H1 (cell line): ENCODE measurements around the gene IGF1. TPM values are rescaled to one million over a fixed set of nuclear protein-coding genes. Genes with fewer than 3 reads are reported as not detected.

Experiments used
- CTCF ChIA-PET: fragments of 300-600 bp; sonication (Branson Sonifier 250); formaldehyde crosslinking; loops from one replicate; lab custom pipeline; 2021; ENCODE audit not compliant: partially characterized antibody; lab: Charles Lee
- POLR2A ChIA-PET: fragments of 300-600 bp; sonication (Branson Sonifier 250); formaldehyde crosslinking; loops from one replicate; lab custom pipeline; 2021; ENCODE audit warnings: inconsistent platforms; ENCODE audit not compliant: partially characterized antibody; lab: Charles Lee
- DNase-seq, 2 experiments: peaks; one replicate each; pipeline versions ENCODE4 v3.0.0 to v3.0.0-alpha.2; 2010 to 2022; ENCODE audit warnings: low spot score in 2 of 2, low read depth in 1 of 2, mixed read lengths in 1 of 2
- FAIRE-seq: peaks from 2 replicates; lab custom pipeline; 2011; peaks lifted over from hg19 to GRCh38; lab: Jason Lieb, UNC
- H2AFZ ChIP-seq: 2 replicates; pipeline ENCODE4 v1.8.1; 2012; ENCODE audit warnings: low read length, inconsistent platforms
- H2AK5ac ChIP-seq: 2 replicates; pipeline ENCODE4 v1.6.1; 2013; ENCODE audit warnings: low read depth, low read length
- H2BK120ac ChIP-seq: replicated peaks from 2 replicates; pipeline ENCODE3; 2013; ENCODE audit warnings: low read depth, low read length, inconsistent platforms
- H2BK12ac ChIP-seq: 2 replicates; pipeline ENCODE4 v1.6.1; 2013; ENCODE audit warnings: low read depth, low read length
- H2BK15ac ChIP-seq: 2 replicates; pipeline ENCODE4 v1.6.1; 2013; ENCODE audit warnings: low read length
- H2BK20ac ChIP-seq: 2 replicates; pipeline ENCODE4 v1.6.1; 2013; ENCODE audit warnings: low read length
- H2BK5ac ChIP-seq: 2 replicates; pipeline ENCODE4 v1.6.1; 2013; ENCODE audit warnings: low read depth, low read length
- H3K14ac ChIP-seq: 2 replicates; pipeline ENCODE4 v1.6.1; 2013; ENCODE audit warnings: inconsistent platforms; ENCODE audit not compliant: insufficient read length
- H3K18ac ChIP-seq: 2 replicates; pipeline ENCODE4 v1.6.1; 2013; ENCODE audit warnings: low read length; ENCODE audit errors: extremely low read depth
- H3K23ac ChIP-seq: 2 replicates; pipeline ENCODE4 v1.6.1; 2013; ENCODE audit warnings: inconsistent platforms; ENCODE audit not compliant: insufficient read length
- H3K23me2 ChIP-seq: 2 replicates; pipeline ENCODE4 v1.6.1; 2013; ENCODE audit warnings: low read depth, low read length
- H3K27ac ChIP-seq: 2 replicates; pipeline ENCODE4 v1.6.1; 2011; ENCODE audit warnings: low read depth, low read length, inconsistent platforms
- H3K27me3 ChIP-seq, 4 experiments: replicated peaks in 1 of 4; 1 replicate in 1 of 4; 2 replicates in 3 of 4; pipeline versions ENCODE4 v1.6.1 to v1.8.1; 2011 to 2013; ENCODE audit warnings: low read length in 3 of 4, mild to moderate bottlenecking in 3 of 4, inconsistent platforms in 2 of 4, mixed read lengths in 2 of 4, moderate library complexity in 1 of 4; ENCODE audit not compliant: control insufficient read depth in 3 of 4, insufficient read depth in 3 of 4; ENCODE audit errors: extremely low read depth in 1 of 4
- H3K36me3 ChIP-seq, 4 experiments: 2 replicates each; pipeline versions ENCODE4 v1.6.1 to v1.8.1; 2011 to 2013; ENCODE audit warnings: mild to moderate bottlenecking in 4 of 4, low read length in 3 of 4, moderate library complexity in 2 of 4, control low read depth in 1 of 4, inconsistent platforms in 1 of 4; ENCODE audit not compliant: insufficient read depth in 4 of 4, control insufficient read depth in 2 of 4
- H3K4ac ChIP-seq: replicated peaks from 2 replicates; pipeline ENCODE3; 2013; ENCODE audit warnings: low read length, low read depth, mixed read lengths, inconsistent platforms; ENCODE audit not compliant: insufficient read length
- H3K4me1 ChIP-seq, 4 experiments: replicated peaks in 1 of 4; 1 replicate in 1 of 4; 2 replicates in 3 of 4; pipeline versions ENCODE4 v1.6.1 to v1.8.1; 2011 to 2013; ENCODE audit warnings: low read length in 3 of 4, inconsistent platforms in 2 of 4, mixed read lengths in 1 of 4; ENCODE audit not compliant: insufficient read depth in 4 of 4, control insufficient read depth in 3 of 4
- H3K4me2 ChIP-seq, 2 experiments: 2 replicates each; pipeline versions ENCODE4 v1.6.1 to v1.8.1; 2011 to 2013; ENCODE audit warnings: low read depth in 2 of 2, low read length in 2 of 2, control low read depth in 1 of 2, inconsistent platforms in 1 of 2, mild to moderate bottlenecking in 1 of 2; ENCODE audit not compliant: insufficient read depth in 1 of 2
- H3K4me3 ChIP-seq, 4 experiments: fragments of 200-600, 300-600 bp in 1 of 4; sonication (generic), shearing (Covaris generic), sonication (Bioruptor Twin) in 1 of 4; 2 replicates each; pipeline versions ENCODE4 v1.5.1 to v1.8.1; 2011 to 2016; ENCODE audit warnings: low read length in 4 of 4, low read depth in 3 of 4, control low read depth in 2 of 4, inconsistent platforms in 2 of 4, mild to moderate bottlenecking in 2 of 4, mixed read lengths in 1 of 4, moderate library complexity in 1 of 4; ENCODE audit not compliant: insufficient read depth in 2 of 4; ENCODE audit errors: extremely low read depth in 1 of 4
- H3K56ac ChIP-seq: replicated peaks from 2 replicates; pipeline ENCODE3; 2013; ENCODE audit warnings: low read depth, mild to moderate bottlenecking, mixed read lengths, low read length, inconsistent platforms; ENCODE audit not compliant: insufficient read length
- H3K79me1 ChIP-seq: 2 replicates; pipeline ENCODE4 v1.6.1; 2013; ENCODE audit warnings: low read depth, low read length, control low read depth
- H3K79me2 ChIP-seq, 2 experiments: 2 replicates each; pipeline versions ENCODE4 v1.6.1 to v1.8.1; 2012 to 2013; ENCODE audit warnings: low read length in 2 of 2, mild to moderate bottlenecking in 2 of 2, inconsistent platforms in 1 of 2; ENCODE audit not compliant: insufficient read depth in 2 of 2, control insufficient read depth in 1 of 2
- H3K9ac ChIP-seq, 4 experiments: replicated peaks in 1 of 4; 1 replicate in 1 of 4; 2 replicates in 3 of 4; pipeline versions ENCODE4 v1.6.1 to v1.8.1; 2011 to 2013; ENCODE audit warnings: low read depth in 3 of 4, low read length in 3 of 4, control low read depth in 2 of 4, mild to moderate bottlenecking in 2 of 4, moderate library complexity in 2 of 4, inconsistent platforms in 1 of 4; ENCODE audit errors: extremely low read depth in 1 of 4
- H3K9me3 ChIP-seq, 2 experiments: 2 replicates each; pipeline versions ENCODE4 v1.6.1 to v1.8.1; 2012 to 2013; ENCODE audit warnings: mild to moderate bottlenecking in 2 of 2, moderate library complexity in 2 of 2, control low read depth in 1 of 2, inconsistent platforms in 1 of 2, low read depth in 1 of 2, low read length in 1 of 2, mixed read lengths in 1 of 2; ENCODE audit not compliant: insufficient read depth in 2 of 2
- H4K20me1 ChIP-seq, 2 experiments: replicated peaks in 1 of 2; 2 replicates each; pipeline versions ENCODE3 to v1.8.1; 2011 to 2013; ENCODE audit warnings: inconsistent platforms in 2 of 2, low read length in 2 of 2, mild to moderate bottlenecking in 1 of 2; ENCODE audit not compliant: insufficient read depth in 2 of 2, control insufficient read depth in 1 of 2
- H4K5ac ChIP-seq: 2 replicates; pipeline ENCODE4 v1.6.1; 2013; ENCODE audit warnings: low read length, low read depth, mixed read lengths, inconsistent platforms; ENCODE audit not compliant: insufficient read length
- H4K8ac ChIP-seq: 2 replicates; pipeline ENCODE4 v1.8.0; 2013; ENCODE audit warnings: mild to moderate bottlenecking, moderate library complexity, low read length, inconsistent platforms; ENCODE audit not compliant: insufficient read depth; ENCODE audit errors: extremely low read depth
- H4K91ac ChIP-seq: replicated peaks from 2 replicates; pipeline ENCODE3; 2013; ENCODE audit warnings: low read length, mixed read lengths, inconsistent platforms; ENCODE audit not compliant: insufficient read length
- CBX8 ChIP-seq: fragments of 300-800, 300-1000 bp; sonication (generic); IDR thresholded peaks from 2 replicates; pipeline ENCODE4 v1.7.1; 2016; ENCODE audit warnings: low read depth, low read length, borderline replicate concordance
- CEBPB ChIP-seq: IDR thresholded peaks from 2 replicates; pipeline ENCODE4 v1.6.1; 2012; ENCODE audit warnings: low read depth, low read length
- CHD2 ChIP-seq: IDR thresholded peaks from 2 replicates; pipeline ENCODE4 v1.6.1; 2012; ENCODE audit warnings: low read length, improper control_type of control experiment
- FOSL1 ChIP-seq: IDR thresholded peaks from 2 replicates; pipeline ENCODE4 v1.6.1; 2011; ENCODE audit warnings: mild to moderate bottlenecking, low read depth, low read length, moderate library complexity; ENCODE audit not compliant: insufficient read depth
- HDAC2 ChIP-seq, 2 experiments: fragments of 300-600 bp in 1 of 2; sonication (generic) in 1 of 2; IDR thresholded peaks; 2 replicates each; pipeline ENCODE4 v1.6.1; 2011 to 2012; ENCODE audit warnings: low read depth in 2 of 2, low read length in 2 of 2, mild to moderate bottlenecking in 2 of 2, moderate library complexity in 2 of 2, borderline replicate concordance in 1 of 2, inconsistent platforms in 1 of 2
- HDAC6 ChIP-seq: IDR thresholded peaks from one replicate; pipeline ENCODE4 v1.7.1; 2012; ENCODE audit warnings: low read depth, mild to moderate bottlenecking, inconsistent platforms, low read length, moderate library complexity
- KDM1A ChIP-seq: fragments of 200-600, 300-600 bp; sonication (generic); IDR thresholded peaks from 2 replicates; pipeline ENCODE4 v1.7.1; 2016; ENCODE audit warnings: mild to moderate bottlenecking, low read length, borderline replicate concordance
- MAFK ChIP-seq: IDR thresholded peaks from 2 replicates; pipeline ENCODE4 v1.6.1; 2012; ENCODE audit warnings: low read depth, mild to moderate bottlenecking, improper control_type of control experiment, low read length
- NRF1 ChIP-seq: IDR thresholded peaks from 2 replicates; pipeline ENCODE4 v1.6.1; 2011; ENCODE audit warnings: mild to moderate bottlenecking, low read depth, low read length, improper control_type of control experiment
- SIX5 ChIP-seq: IDR thresholded peaks from 2 replicates; pipeline ENCODE4 v1.6.1; 2011; ENCODE audit warnings: mild to moderate bottlenecking, low read depth, low read length
- YY1 ChIP-seq: IDR thresholded peaks from 2 replicates; pipeline ENCODE4 v1.6.1; 2011; ENCODE audit warnings: low read depth, mild to moderate bottlenecking, low read length
- WGBS, 2 experiments: shearing (Covaris generic) in 1 of 2; methylation state at CpG; one replicate each; pipeline versions ENCODE4 v1.1.6 to v1.1.7; 2013 to 2015; ENCODE audit warnings: low lambda C conversion rate in 2 of 2, mixed read lengths in 2 of 2, inconsistent platforms in 1 of 2, low coverage in 1 of 2, missing lambda C conversion rate in 1 of 2; ENCODE audit not compliant: insufficient replicate concordance in 2 of 2, insufficient coverage in 1 of 2, insufficient read length in 1 of 2; ENCODE audit errors: extremely low coverage in 1 of 2, missing lambda C conversion rate in 1 of 2; 5-methylcytosine and 5-hydroxymethylcytosine counted together
- polyA plus RNA-seq, 7 experiments: library from polyadenylated mRNA; depleted of rRNA in 3 of 7; stranded (reverse) in 5 of 7; unstranded in 2 of 7; fragments of >200 nt in 5 of 7; fragments of 200-250 nt in 2 of 7; gene quantifications; 1 replicate in 5 of 7; 2 replicates in 1 of 7; 4 replicates in 1 of 7; pipeline versions ENCODE4 v1.2.1 to v1.2.3, GENCODE V29; 2011 to 2013; ENCODE audit warnings: missing spikeins in 2 of 7, mixed read lengths in 2 of 7
- total RNA-seq: library from RNA; stranded (reverse); fragmentation: NEBNext Ultra II Directional; extraction: Animal tissue kit (Norgen Biotek cat#: 25700); gene quantifications from 2 replicates; pipeline ENCODE4 v1.2.1, GENCODE V29; 2021
- TF ChIP-seq, protein P1 (sequence below): IDR thresholded peaks from 2 replicates; pipeline ENCODE4 v1.6.1; 2012; ENCODE audit warnings: inconsistent platforms

IGF1 gene
- total and polyA plus RNA-seq, 2 of the 8 experiments (the other 6 are each of a cell fraction or from before 2014, with no cell fraction given) = not detected

DNA sequence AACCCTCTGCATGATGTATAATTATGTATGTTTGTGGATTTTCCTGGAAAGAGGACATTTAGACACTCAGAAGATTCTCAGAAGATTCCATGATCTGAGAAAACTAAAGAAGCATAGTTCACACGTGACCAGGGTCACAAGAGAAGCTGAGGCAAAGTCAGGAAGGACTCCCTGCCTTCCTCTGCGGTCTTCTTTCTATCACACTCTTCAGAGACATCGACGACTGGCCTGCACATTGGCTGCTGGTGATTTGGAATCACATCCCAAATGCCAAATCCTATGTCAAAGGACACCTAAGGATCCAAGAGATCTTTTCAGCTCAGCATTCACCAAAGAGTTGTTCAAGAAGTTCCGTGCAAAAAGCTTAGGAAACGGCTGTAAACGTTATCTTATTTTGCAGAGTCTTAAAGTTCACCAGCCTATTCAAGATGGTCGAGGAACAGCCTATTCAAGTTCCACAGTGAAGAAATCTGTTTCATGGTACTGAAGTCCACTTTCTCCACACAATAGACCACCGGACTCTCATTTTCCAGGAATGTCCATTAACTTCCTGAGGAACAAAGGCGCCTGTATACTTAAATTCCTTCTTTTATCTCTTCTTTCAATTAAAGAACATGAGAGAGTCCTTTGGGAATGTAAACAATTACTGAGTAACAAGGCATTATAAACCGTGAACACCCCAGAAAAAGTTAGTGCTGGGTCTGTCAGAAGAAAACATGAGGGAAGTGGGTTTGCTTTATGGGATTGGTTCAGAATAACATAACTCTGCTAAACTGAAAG lies 42.1 kb downstream of the IGF1 start:
- no peak for FAIRE-seq
- Histone ChIP-seq H3K79me1 (no peaks in the 10 kb centered on the region), H4K8ac (no peak overlapping the region), H3K23me2 (no peaks in the 10 kb centered on the region), H2BK12ac (no peak overlapping the region), H3K23ac (no peak overlapping the region), H2BK20ac (no peak overlapping the region), H3K27me3 (no peaks in the 10 kb centered on the region), H2AK5ac (no peak overlapping the region), H3K4ac (no peak overlapping the region), H3K18ac (no peak overlapping the region), H3K4me1 (no peaks in the 10 kb centered on the region), H3K36me3 (no peaks in the 10 kb centered on the region), H3K79me2 (no peaks in the 10 kb centered on the region), H3K4me3 (no peak overlapping the region), H3K56ac (no peak overlapping the region), H2BK120ac (no peak overlapping the region), H3K9ac (no peak overlapping the region), H3K9me3 (no peaks in the 10 kb centered on the region), H2BK5ac (no peak overlapping the region), H3K27ac (no peak overlapping the region), H4K91ac (no peak overlapping the region), H2BK15ac (no peak overlapping the region), H4K5ac (no peak overlapping the region), H2AFZ (no peak overlapping the region), H3K4me2 (no peak overlapping the region), H3K14ac (no peak overlapping the region), H4K20me1 (no peaks in the 10 kb centered on the region)
- WGBS, 2 experiments = 87% methylated on average over 11 of the region's 11 CpGs; no CpG with 5 or more reads in 1 of the 2 experiments
- ChIA-PET CTCF (interaction anchor here (0.6 kb wide), 1 partner anchor 1139 kb away, joined by 3 read pairs; no protein-coding TSS in a partner anchor), POLR2A (no interaction called here)
- no peak for TF ChIP-seq KDM1A
- TF ChIP-seq CBX8 = no peak
- no peak for TF ChIP-seq YY1
- no peak for TF ChIP-seq HDAC6
- no peak for TF ChIP-seq HDAC2 (IDR thresholded peaks at IDR 0.05; ENCODE audit: borderline replicate concordance in 1 of 2, low read depth in 2 of 2, low read length in 2 of 2)
- TF ChIP-seq CEBPB = no peak
- no peak for TF ChIP-seq MAFK
- TF ChIP-seq NRF1 = no peak
- no peak for TF ChIP-seq CHD2
- TF ChIP-seq, protein P1, sequence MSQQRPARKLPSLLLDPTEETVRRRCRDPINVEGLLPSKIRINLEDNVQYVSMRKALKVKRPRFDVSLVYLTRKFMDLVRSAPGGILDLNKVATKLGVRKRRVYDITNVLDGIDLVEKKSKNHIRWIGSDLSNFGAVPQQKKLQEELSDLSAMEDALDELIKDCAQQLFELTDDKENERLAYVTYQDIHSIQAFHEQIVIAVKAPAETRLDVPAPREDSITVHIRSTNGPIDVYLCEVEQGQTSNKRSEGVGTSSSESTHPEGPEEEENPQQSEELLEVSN = no peak
- TF ChIP-seq FOSL1 = no peak
- TF ChIP-seq SIX5 = no peak
- no peak for DNase-seq
